ENCODE results near the gene SLC35A3.

DNA sequence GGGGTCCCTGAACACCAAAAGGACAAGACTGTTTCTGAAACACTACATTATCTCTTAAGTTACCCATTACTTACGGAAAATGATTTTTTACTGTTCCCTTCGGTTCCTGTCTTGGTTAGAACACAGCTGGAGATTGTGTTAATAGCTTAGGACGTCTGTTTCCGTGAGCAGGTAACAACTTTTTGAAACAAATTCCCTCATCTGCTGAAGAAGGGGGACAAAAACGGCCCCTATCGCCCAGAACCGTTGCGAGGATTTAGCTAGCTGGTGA is 67.8 kb downstream of the SLC35A3 start:
- TF ChIP-seq ZFX (IDR thresholded peaks at IDR 0.05) (no peak), POLR2A (IDR thresholded peaks at IDR 0.05; ENCODE audit: borderline replicate concordance, extremely low read depth, insufficient read depth, insufficient read length) (no peak), EZH2phosphoT487 (IDR thresholded peaks at IDR 0.05; ENCODE audit: borderline replicate concordance) (no peak), EZH2 (IDR thresholded peaks at IDR 0.05) (no peak), CEBPB (IDR thresholded peaks at IDR 0.05; ENCODE audit: low read depth) (no peak), SP1 (IDR thresholded peaks at IDR 0.05; ENCODE audit: low read depth) (no peak), ZNF274 (IDR thresholded peaks at IDR 0.05; ENCODE audit: low read depth, low read length) (no peak), RAD21 (IDR thresholded peaks at IDR 0.05; ENCODE audit: low read depth) (no peak), POLR2AphosphoS5 (IDR thresholded peaks at IDR 0.05; ENCODE audit: low read depth, low read length) (no peak), YY1 (IDR thresholded peaks at IDR 0.05; ENCODE audit: extremely low read depth, insufficient replicate concordance, low read depth, low read length) (no peak), FOSL1 (IDR thresholded peaks at IDR 0.05; ENCODE audit: low read depth) (no peak)
- TF ChIP-seq, protein P1, sequence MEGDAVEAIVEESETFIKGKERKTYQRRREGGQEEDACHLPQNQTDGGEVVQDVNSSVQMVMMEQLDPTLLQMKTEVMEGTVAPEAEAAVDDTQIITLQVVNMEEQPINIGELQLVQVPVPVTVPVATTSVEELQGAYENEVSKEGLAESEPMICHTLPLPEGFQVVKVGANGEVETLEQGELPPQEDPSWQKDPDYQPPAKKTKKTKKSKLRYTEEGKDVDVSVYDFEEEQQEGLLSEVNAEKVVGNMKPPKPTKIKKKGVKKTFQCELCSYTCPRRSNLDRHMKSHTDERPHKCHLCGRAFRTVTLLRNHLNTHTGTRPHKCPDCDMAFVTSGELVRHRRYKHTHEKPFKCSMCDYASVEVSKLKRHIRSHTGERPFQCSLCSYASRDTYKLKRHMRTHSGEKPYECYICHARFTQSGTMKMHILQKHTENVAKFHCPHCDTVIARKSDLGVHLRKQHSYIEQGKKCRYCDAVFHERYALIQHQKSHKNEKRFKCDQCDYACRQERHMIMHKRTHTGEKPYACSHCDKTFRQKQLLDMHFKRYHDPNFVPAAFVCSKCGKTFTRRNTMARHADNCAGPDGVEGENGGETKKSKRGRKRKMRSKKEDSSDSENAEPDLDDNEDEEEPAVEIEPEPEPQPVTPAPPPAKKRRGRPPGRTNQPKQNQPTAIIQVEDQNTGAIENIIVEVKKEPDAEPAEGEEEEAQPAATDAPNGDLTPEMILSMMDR (IDR thresholded peaks at IDR 0.05 in 2 of 3, conservative IDR thresholded peaks at IDR 0.05 in 1 of 3; ENCODE audit: borderline replicate concordance in 1 of 3, insufficient read depth in 1 of 3, low read depth in 2 of 3, low read length in 2 of 3), result no peak
- TF ChIP-seq, protein P2, sequence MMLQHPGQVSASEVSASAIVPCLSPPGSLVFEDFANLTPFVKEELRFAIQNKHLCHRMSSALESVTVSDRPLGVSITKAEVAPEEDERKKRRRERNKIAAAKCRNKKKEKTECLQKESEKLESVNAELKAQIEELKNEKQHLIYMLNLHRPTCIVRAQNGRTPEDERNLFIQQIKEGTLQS (IDR thresholded peaks at IDR 0.05), result no peak
- TF ChIP-seq, protein P3, sequence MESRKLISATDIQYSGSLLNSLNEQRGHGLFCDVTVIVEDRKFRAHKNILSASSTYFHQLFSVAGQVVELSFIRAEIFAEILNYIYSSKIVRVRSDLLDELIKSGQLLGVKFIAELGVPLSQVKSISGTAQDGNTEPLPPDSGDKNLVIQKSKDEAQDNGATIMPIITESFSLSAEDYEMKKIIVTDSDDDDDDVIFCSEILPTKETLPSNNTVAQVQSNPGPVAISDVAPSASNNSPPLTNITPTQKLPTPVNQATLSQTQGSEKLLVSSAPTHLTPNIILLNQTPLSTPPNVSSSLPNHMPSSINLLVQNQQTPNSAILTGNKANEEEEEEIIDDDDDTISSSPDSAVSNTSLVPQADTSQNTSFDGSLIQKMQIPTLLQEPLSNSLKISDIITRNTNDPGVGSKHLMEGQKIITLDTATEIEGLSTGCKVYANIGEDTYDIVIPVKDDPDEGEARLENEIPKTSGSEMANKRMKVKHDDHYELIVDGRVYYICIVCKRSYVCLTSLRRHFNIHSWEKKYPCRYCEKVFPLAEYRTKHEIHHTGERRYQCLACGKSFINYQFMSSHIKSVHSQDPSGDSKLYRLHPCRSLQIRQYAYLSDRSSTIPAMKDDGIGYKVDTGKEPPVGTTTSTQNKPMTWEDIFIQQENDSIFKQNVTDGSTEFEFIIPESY (IDR thresholded peaks at IDR 0.05; ENCODE audit: extremely low read depth, insufficient replicate concordance, low read length), result no peak
